ENCODE data around the gene CLMN.

- TF ChIP-seq EZH2 (IDR thresholded peaks at IDR 0.05; ENCODE audit: borderline replicate concordance, low read depth, low read length, poor library complexity, severe bottlenecking) (no peak), CTCF (conservative IDR thresholded peaks at IDR 0.05; ENCODE audit: low read depth, low read length) (no peak)
Measured at GRCh38 chr14:95142208-95142607, 177.5 kb downstream of the CLMN start.
